Smooth muscle cell (in vitro differentiated cells): Measurements from ENCODE around the gene IGDCC3. TPM values are rescaled to one million over a fixed set of nuclear protein-coding genes. Genes with fewer than 3 reads are reported as not detected.

Source experiments
- DNase-seq: peaks from one replicate; lab custom pipeline; 2025; ENCODE audit not compliant: unreplicated experiment; lab: John Stamatoyannopoulos, UW
- H2AFZ ChIP-seq: fragments of 200-600 bp; sonication (generic); 2 replicates; pipeline ENCODE4 v1.6.0; 2016; ENCODE audit warnings: antibody characterized with exemption, low read depth, mild to moderate bottlenecking
- H3F3A ChIP-seq: fragments of 200-600 bp; sonication (generic); 2 replicates; pipeline ENCODE4 v1.6.0; 2017; ENCODE audit warnings: antibody characterized with exemption, low read depth
- H3K27ac ChIP-seq: fragments of 200-600 bp; sonication (generic); 2 replicates; pipeline ENCODE4 v1.5.1; 2016; ENCODE audit warnings: low read depth, mild to moderate bottlenecking
- H3K27me3 ChIP-seq: fragments of 200-600 bp; sonication (generic); 2 replicates; pipeline ENCODE4 v1.6.1; 2016; ENCODE audit warnings: low read depth, mild to moderate bottlenecking
- H3K36me3 ChIP-seq: fragments of 200-600 bp; sonication (generic); 2 replicates; pipeline ENCODE4 v1.5.1; 2016; ENCODE audit warnings: low read depth
- H3K4me1 ChIP-seq: fragments of 200-600 bp; sonication (generic); 2 replicates; pipeline ENCODE4 v1.5.1; 2016; ENCODE audit warnings: low read depth
- H3K4me2 ChIP-seq: fragments of 200-600 bp; sonication (generic); 2 replicates; pipeline ENCODE4 v1.6.0; 2016; ENCODE audit warnings: mild to moderate bottlenecking
- H3K4me3 ChIP-seq: fragments of 200-600 bp; sonication (generic); 2 replicates; pipeline ENCODE4 v1.5.1; 2016; ENCODE audit warnings: mild to moderate bottlenecking
- H3K79me2 ChIP-seq: fragments of 200-600 bp; sonication (generic); 2 replicates; pipeline ENCODE4 v1.6.0; 2016; ENCODE audit warnings: low read depth, mild to moderate bottlenecking
- H3K9ac ChIP-seq: fragments of 200-600 bp; sonication (generic); 2 replicates; pipeline ENCODE4 v1.6.0; 2016; ENCODE audit warnings: low read depth
- H3K9me3 ChIP-seq: fragments of 200-600 bp; sonication (generic); replicated peaks from 2 replicates; pipeline ENCODE4 v1.5.1; 2016; ENCODE audit warnings: low read depth
- H4K20me1 ChIP-seq: fragments of 200-600 bp; sonication (generic); 2 replicates; pipeline ENCODE4 v1.6.0; 2016; ENCODE audit warnings: low read depth
- WGBS: methylation state at CpG from one replicate; pipeline ENCODE4 v1.1.7; 2016; ENCODE audit warnings: low lambda C conversion rate; 5-methylcytosine and 5-hydroxymethylcytosine counted together
- polyA plus RNA-seq: library from polyadenylated mRNA; unstranded; fragments of >200 nt; fragmentation: Nextera tagmentation; extraction: Ambion mirVana; gene quantifications from 2 replicates; pipeline ENCODE4 v1.2.1, GENCODE V29; 2016
- total RNA-seq: library from RNA; depleted of rRNA; stranded (reverse); fragments of >200 nt; gene quantifications from 2 replicates; pipeline ENCODE4 v1.2.3, GENCODE V29; 2014
- TF ChIP-seq, protein P1 (sequence below): fragments of 200-600 bp; sonication (generic); IDR thresholded peaks from 2 replicates; pipeline ENCODE4 v1.5.1; 2017; ENCODE audit warnings: borderline replicate concordance, mild to moderate bottlenecking, antibody characterized with exemption; ENCODE audit not compliant: insufficient read depth, poor library complexity, severe bottlenecking

The IGDCC3 gene
- total and polyA plus RNA-seq, 2 experiments from 2014 or later = 3.2 to 5.9 TPM

DNA sequence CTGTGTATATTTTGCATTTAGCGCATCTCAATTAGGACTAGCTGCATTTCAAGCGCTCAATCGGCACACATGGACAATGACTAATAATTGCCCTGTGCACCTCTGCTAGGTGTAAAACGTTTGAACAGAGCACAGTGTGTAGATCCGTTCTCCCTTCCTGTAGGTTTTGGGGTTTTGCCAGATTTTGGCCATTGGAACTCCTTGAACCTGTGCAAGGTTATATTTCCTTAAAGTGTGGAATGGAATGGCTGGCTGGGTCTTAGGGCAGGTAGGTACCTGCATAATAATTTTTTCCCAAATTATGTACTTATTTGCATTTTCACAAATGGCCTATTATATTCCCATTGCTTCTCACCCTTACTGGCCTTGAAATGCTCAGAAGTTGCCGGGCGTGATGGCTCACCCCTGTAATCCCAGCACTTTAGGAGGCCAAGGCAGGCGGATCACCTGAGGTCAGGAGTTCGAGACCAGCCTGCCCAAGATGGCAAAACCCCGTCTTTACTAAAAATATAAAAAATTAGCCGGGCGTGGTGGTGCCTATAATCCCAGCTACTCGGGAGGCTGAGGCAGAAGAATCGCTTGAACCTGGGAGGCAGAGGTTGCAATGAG, 72.5 kb downstream of the IGDCC3 start:
- no peak overlapping the region for H3K4me3 ChIP-seq
- no peaks in the 10 kb centered on the region for H3K27me3 ChIP-seq
- H3K27ac ChIP-seq = peak overlapping the region; percentile 92
- H3K9ac ChIP-seq = no peak overlapping the region
- H3K9me3 ChIP-seq = no peaks in the 10 kb centered on the region
- whole genome bisulfite sequencing = 62% methylated on average over 14 of the region's 14 CpGs
- no peak overlapping the region for H2AFZ ChIP-seq
- DNase-seq = no peak
- H3K36me3 ChIP-seq = no peaks in the 10 kb centered on the region
- H3K79me2 ChIP-seq = no peaks in the 10 kb centered on the region
- H4K20me1 ChIP-seq = no peaks in the 10 kb centered on the region
- H3K4me2 ChIP-seq = no peak overlapping the region
- peaks cover 15% of the 10 kb centered on the region for H3K4me1 ChIP-seq
- TF ChIP-seq, protein P1, sequence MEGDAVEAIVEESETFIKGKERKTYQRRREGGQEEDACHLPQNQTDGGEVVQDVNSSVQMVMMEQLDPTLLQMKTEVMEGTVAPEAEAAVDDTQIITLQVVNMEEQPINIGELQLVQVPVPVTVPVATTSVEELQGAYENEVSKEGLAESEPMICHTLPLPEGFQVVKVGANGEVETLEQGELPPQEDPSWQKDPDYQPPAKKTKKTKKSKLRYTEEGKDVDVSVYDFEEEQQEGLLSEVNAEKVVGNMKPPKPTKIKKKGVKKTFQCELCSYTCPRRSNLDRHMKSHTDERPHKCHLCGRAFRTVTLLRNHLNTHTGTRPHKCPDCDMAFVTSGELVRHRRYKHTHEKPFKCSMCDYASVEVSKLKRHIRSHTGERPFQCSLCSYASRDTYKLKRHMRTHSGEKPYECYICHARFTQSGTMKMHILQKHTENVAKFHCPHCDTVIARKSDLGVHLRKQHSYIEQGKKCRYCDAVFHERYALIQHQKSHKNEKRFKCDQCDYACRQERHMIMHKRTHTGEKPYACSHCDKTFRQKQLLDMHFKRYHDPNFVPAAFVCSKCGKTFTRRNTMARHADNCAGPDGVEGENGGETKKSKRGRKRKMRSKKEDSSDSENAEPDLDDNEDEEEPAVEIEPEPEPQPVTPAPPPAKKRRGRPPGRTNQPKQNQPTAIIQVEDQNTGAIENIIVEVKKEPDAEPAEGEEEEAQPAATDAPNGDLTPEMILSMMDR = no peak
- H3F3A ChIP-seq = peaks cover 28% of the 10 kb centered on the region

GRCh38 chr15:65304381-65305149, 73.2 kb downstream of the IGDCC3 start, which contains the start of gene RNU5B-1:
Gene RNU5B-1, plus strand, starts transcription at chr15:65304677.
- H3K36me3 ChIP-seq = no peaks in the 10 kb centered on the region
- peaks cover 9% of the 10 kb centered on the region for H3K4me1 ChIP-seq
- 1% methylated on average over 24 of the region's 24 CpGs for WGBS
- TF ChIP-seq, protein P1 = peak; percentile 81
- H4K20me1 ChIP-seq = no peaks in the 10 kb centered on the region
- no peaks in the 10 kb centered on the region for H3K79me2 ChIP-seq
- peak within 1 kb of the TSS; percentile 92 for H3K27ac ChIP-seq
- H2AFZ ChIP-seq = peak within 1 kb of the TSS; percentile 96
- H3K27me3 ChIP-seq = no peaks in the 10 kb centered on the region
- H3K9ac ChIP-seq = peak within 1 kb of the TSS; percentile 94
- peak within 1 kb of the TSS; percentile 65 for H3K4me3 ChIP-seq
- no peak for DNase-seq
- no peaks in the 10 kb centered on the region for H3K9me3 ChIP-seq
- H3F3A ChIP-seq = peaks cover 28% of the 10 kb centered on the region
- H3K4me2 ChIP-seq = peak within 1 kb of the TSS; percentile 91

GRCh38 chr15:65303687-65304380, 74.0 kb downstream of the IGDCC3 start:
- peak overlapping the region; percentile 65 for H3K4me3 ChIP-seq
- H3K4me2 ChIP-seq = peak overlapping the region; percentile 91
- no peaks in the 10 kb centered on the region for H4K20me1 ChIP-seq
- H3K9me3 ChIP-seq = no peaks in the 10 kb centered on the region
- H2AFZ ChIP-seq = peak overlapping the region; percentile 96
- TF ChIP-seq, protein P1 = no peak
- H3K9ac ChIP-seq = peak overlapping the region; percentile 94
- H3F3A ChIP-seq = peaks cover 28% of the 10 kb centered on the region
- H3K36me3 ChIP-seq = no peaks in the 10 kb centered on the region
- H3K27ac ChIP-seq = peak overlapping the region; percentile 92
- no peaks in the 10 kb centered on the region for H3K27me3 ChIP-seq
- no peaks in the 10 kb centered on the region for H3K79me2 ChIP-seq
- DNase-seq = no peak
- peaks cover 9% of the 10 kb centered on the region for H3K4me1 ChIP-seq
- WGBS = 5% methylated on average over 24 of the region's 24 CpGs
